HG03432 (cell line): Measurements from ENCODE around the gene MINDY3.
"Not testable (repeated sequence)": the region's sequence is repeated elsewhere in the genome, so short reads cannot be mapped to it uniquely, and the experiment has no call there.

Experiments used
- ATAC-seq: cut with Tn5 transposase; IDR thresholded peaks from one replicate; pipeline ENCODE4 v1.9.1; 2021; ENCODE audit warnings: mild to moderate bottlenecking, moderate library complexity; ENCODE audit not compliant: unreplicated experiment

MINDY3 gene

DNA sequence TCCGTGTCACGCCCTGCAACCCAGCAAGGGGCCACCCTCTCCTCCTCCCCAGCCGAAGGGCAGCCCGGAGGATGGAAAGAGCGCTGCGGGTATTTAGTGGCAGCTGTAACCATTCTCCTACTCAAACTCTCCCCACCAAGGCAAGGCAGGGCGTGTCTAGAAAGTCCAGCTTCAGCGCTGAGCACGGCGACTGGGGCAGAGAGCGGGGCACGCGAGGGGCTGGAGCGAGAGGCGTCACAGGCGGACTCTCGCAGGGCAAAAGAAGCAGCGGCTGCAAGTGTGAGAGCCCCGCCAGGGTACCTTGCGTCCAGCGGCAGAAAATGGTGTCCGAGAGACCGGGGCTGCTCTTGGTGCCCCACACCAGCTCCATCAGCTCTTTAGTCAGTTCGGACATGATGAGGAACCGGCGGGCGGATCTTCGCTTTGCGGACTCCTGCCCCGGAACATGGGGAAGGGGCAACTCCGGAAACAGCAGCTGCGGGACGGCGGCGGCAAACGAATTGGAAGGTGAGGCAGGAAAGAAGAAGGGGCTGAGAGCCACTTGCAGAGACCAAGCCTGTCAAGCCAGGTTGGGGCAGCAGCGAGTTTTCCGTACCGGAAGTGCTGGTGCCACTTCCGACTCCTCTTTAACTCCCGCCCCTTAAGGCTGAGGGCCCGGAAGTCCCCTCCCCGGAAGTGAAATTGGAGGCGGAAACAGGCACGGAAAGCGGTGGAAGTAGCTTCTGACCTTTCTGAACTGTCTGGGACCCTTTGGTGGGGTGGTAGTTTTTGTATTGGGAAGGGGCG, at the start of gene MINDY3:
Gene MINDY3, minus strand, starts transcription at position 602 of the 786 bp plus-strand sequence. Its CDS starts 208 bp downstream, at position 394.
- peak; percentile 93 for ATAC-seq

DNA sequence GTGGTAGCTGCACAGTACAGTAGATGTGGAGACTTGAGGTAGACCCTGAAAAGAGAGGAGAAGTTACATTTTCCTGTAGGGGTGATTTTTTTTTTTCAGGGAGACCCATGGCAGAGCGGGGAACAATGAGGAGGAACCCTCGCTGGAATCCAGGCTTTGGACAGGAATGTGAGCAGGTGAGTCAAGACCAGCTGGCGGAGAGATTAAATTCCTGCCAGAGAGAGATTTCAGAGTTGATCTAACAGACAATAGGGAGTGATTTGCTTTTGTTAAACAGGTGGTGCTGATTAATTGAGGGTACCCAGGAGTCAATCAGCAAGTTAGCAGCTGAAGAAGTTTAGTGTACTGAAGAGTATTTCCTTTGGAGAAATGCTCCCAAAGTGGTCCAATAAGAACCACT, 41.6 kb upstream of the MINDY3 start:
- ATAC-seq, result no peak

DNA sequence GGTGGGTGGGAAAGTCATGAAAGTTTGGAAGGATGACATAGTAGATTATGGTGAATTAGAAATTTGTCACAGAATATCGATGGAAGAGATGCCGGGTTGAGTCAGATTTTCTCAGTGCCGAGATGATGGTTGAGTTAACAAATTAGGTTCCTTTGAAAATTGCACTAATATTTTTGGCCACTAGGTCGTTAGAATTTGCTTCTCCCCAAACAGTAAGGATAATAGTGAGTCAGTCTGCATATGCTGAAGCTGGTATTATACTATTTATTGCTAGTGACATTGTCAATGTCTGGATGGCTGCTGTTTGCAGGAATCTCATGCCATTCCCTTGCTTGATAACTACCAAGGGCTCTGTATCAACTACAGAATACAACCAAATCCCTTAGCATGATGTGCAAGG, 37.7 kb upstream of the MINDY3 start:
- ATAC-seq, result no peak

DNA sequence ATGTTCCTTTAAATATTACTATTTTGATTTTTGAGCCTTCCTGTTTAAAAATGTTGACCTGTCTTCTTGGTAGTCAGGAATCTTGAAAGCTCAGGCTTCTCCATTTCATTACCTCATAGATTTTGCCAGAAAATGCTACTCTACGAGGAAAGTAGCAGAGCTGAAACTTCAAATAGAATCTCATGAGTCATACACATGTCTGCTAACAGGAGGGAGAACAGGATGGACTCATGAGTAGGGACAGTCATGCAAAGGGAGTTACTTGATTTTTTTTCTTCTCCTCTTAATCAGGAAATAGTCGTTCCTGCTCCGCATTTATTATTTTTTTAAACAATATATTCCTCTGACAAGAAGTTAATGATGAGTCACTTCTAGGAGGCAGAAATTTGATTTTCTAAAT, 37.0 kb upstream of the MINDY3 start:
- ATAC-seq, result no peak

DNA sequence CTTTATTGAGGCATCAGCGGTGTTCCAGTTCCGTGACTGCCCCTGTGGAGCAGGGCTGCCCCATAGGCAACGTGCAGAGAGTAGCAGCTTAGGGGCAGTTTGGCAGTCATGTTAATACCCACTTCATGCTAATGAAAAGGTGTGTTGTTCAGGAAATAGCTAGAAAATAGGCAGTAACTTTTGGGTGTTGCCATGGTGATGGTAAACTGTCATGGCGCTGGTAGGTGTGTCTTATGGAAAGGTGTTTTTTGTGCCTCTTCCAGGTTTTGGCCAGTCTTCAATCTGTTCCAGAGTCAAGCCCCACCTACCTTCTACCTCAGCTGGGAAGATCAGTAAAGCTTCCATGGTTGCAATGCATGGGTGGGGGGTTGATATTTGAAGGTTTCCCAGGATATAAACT, 36.3 kb upstream of the MINDY3 start:
- ATAC-seq, result no peak

DNA sequence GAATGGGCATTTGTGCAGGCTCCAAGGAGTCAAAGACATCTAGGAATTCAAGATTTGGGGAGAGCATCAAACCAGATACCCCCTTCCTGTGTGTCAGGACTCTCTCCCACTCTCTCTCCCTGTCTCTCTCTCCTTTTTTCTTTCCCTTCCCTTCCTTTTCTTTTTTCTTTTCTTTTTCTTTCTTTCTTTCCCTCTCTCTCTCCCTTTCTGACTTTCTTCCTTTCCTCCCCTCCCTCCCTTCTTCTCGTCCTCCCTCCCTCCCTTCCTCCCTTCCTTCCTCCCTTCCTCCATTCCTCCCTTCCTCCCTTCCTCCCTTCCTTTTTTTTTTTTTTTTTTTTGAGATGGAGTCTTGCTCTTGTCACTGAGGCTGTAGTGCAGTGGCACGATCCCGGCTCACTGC, 24.1 kb upstream of the MINDY3 start:
- ATAC-seq, result no peak

DNA sequence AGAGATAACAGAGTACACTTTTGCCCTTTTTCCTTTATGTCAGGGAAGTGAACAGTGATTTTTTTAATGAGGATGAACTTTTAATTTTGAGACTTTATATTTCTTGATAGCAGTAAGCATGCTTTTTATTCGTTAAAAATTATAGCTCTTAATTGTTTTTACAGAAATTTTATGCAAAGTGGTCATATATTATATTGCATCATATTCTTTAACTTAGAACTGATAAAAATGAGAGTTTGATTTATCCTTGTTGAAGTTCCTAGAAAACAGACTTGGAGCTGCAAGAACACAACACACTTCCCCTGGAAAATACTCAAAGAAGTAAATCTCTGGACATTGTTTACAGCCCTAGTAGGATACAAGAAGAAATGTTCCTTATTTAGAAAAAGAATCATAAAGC, 21.2 kb upstream of the MINDY3 start:
- ATAC-seq, result no peak

DNA sequence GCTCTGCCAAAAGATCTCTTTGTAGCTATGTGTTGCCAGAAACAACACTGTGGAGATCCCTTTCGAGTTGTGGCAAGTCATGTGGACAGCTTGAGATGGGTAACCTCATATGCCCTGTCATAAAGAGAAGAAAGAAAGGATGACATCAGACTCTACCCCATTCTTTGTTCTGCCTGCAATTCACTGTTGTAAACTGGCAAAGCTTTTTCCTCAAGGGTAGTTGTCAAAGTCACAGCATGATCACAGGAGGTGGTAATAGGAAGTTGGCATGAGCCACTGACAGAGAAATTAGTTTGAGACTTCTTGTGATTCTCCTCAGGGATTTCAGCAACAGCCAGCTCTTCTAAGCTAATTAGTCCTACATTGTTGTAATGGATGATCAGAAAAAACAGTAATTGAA, 19.4 kb upstream of the MINDY3 start:
- ATAC-seq, result no peak

DNA sequence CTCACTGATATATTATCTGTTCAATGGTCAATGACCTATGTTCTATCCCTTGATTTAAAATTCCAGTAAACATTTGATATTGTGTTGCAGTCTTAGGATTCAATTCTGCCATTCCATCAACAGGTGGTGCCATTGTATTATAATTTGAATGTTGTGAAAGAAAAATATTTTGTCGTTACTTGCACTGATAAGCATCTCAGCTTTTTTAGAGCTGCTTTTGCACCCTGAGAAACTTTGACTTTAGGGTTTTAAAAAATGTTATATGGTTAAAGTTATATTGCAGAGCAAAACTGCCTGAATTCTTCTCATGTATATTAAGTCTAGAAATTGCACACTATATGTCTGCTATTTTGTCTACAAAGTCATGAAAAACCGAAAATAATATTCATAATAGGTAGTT, 18.8 kb upstream of the MINDY3 start:
- no peak for ATAC-seq

DNA sequence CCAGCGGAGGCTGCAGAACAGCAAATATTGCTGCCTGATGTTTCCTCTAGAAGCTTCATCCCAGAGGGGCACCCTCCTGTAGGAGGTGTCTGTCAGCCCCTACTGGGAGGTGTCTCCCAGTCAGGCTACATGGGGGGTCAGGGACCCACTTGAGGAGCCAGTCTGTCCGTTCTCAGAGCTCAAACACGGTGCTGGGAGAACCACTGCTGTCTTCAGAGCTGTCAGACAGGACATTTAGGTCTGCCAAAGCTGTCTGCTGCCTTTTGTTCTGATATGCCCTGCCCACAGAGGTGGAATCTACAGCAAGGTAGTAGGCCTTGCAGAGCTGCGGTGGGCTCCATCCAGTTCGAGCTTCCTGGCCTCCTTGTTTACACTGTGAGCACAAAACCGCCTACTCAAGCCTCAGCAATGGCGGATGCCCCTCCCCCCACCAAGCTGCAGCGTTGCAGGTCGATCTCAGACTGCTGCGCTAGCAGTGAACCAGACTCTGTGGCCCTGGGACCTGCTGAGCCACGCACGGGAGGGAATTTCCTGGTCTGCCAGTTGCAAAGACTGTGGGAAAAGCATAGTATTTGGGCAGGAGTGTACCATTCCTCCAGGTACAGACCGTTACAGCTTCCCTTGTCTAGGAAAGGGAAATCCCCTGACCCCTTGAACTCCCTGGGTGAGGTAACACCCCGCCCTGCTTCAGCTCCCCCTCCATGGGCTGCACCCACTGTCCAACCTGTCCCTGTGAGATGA, 17.7 kb upstream of the MINDY3 start:
- ATAC-seq, result no peak

DNA sequence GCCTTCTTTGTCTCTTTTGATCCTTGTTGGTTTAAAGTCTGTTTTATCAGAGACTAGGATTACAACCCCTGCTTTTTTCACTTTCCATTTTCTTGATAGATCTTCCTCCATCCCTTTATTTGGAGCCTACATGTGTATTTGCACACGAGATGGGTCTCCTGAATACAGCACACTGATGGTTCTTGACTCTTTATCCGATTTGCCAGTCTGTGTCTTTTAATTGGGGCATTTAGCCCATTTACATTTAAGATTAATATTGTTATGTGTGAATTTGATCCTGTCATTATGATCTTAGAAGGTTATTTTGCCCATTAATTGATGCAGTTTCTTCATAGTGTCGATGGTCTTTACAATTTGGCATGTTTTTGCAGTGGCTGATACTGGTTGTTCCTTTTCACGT, 16.0 kb upstream of the MINDY3 start:
- ATAC-seq, result not testable (repeated sequence)

DNA sequence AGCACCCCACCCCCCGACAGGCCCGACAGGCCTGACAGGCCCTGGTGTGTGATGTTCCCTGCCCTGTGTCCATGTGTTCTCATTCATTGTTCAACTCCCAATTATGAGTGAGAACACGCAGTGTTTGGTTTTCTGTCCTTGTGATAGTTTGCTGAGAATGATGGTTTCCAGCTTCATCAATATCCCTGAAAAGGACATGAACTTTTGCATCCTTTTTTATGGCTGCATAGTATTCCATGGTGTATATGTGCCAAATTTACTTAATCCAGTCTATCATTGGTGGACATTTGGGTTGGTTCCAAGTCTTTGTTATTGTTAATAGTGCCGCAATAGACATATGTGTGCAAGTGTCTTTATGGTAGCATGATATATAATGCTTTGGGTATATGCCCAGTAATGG, 12.3 kb upstream of the MINDY3 start:
- not testable (repeated sequence) for ATAC-seq

DNA sequence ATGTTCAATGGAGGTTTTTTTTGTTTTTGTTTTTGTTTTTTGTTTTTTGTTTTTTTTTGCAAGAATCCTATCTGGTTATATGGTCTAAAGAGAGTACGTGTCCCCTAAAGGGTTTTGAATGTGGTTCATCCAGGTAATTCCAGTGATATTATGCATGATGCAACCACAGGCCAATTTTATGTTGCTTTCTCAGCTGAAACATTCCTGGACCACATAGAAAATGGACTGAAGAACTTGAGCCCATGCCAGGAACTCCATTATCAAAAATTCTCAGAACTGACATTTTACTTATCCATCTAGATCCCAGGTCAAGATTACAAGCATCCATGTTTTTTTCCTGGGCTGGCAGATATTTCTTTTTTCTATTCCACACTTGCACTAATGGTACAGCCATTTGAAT, 11.5 kb upstream of the MINDY3 start:
- no peak for ATAC-seq

DNA sequence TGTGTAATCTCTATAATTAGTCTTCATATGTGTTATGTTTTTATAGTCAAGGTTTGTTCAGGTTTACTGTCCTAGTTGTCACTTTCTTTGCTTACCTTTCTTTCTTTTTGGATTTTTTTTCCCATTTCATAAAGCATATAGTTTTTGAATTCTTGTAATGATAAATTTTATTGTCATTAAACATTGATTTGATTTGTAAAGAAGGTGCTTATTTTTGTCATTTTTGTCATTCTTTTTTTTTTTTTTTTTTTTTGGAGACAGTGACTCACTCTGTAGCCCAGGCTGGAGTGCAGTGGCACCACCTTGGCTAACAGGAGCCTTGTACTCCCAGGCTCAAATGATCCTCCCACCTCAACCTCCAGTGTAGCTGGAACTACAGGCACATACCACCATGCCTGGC, 9.6 kb upstream of the MINDY3 start:
- no peak for ATAC-seq

DNA sequence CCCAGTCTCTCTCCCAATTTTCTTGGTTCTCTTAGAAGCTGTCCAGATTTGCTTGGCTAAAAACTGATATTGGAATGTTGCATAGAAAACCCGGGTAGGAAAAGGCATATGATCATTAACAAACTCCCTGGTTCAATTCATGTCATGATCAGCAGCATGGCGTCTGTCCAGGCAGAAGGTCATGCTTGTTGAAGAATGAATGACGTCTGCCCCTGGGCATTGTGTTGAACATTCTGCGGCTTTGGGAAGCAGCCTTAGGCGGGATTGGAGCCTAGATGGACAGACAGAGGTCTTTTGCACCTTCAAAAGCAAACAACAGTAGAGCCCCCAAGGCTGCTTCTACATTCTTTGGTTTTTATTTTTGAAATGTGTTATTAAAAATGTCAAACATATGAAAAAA, 7.7 kb upstream of the MINDY3 start:
- no peak for ATAC-seq

DNA sequence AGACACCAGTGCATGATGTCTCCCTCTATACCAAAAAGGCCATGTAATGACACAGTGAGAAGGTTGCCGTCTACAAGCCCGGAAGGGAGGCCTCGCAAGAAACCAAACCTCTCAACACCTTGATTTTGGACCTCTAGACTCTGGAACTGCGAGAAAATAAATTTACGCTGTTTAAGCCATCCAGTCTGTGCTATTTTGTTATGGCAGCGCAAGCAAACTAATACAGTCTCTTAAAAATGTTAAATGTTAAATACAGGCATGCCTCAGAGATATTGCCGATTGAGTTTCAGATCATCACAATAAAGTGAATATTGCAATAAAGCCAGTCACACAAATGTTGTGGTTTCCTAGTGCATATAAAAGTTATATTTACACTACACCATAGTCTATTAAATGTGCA, 5.0 kb upstream of the MINDY3 start:
- ATAC-seq, result no peak

DNA sequence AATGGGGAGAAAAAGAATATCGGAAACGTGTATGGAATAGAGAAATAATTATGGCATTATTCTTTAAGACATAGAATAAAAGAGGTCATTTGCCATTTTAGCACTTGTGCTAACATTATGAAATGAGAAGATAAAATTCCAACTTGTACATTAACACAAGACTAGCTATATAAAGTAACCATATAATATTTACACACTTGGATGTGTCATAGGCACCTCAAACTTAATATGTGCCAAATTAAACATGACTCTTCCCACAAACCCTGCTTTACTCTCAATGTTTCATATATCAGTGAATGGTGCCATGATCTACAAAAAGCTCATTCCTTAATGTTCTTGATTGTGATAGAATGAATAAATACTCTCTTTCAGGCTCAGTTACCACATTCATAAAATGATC, 4.1 kb upstream of the MINDY3 start:
- ATAC-seq, result no peak

DNA sequence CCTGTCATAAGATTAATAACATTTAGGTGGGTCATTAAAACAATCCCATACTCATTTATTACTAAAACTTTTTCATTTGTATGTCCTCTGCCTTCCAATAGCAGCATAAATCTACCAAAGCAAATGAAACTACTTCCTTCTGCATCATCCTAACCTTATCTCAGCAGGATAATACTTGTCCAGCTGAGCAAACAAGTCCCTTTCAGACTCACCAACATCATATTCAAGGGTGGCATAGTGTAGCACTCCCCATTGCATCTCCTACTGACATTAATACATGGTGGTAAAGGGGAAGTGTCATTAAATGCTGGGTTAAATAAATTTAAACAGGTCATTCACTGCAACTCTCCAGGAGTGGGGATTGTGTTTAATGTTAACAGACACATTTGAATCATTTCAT, 3.4 kb upstream of the MINDY3 start:
- no peak for ATAC-seq

DNA sequence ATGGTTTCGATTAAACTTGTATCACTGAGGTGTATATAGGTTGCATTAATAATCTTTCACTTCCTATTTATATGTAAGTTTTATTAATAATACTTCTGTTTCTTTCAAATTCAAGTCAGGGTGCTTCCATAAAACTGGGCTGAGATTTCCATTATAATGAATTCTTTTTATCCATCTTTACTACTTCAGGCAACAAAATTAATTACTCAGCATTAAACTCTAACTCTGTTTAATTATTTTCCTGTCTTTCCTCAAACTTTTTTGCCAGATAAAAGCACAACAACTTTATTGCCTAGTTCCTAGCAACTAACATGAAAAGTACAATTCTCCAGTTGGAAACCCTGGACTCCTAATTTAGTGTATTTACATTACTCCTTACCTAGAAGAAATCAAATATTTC, 3.0 kb upstream of the MINDY3 start:
- ATAC-seq, result no peak

DNA sequence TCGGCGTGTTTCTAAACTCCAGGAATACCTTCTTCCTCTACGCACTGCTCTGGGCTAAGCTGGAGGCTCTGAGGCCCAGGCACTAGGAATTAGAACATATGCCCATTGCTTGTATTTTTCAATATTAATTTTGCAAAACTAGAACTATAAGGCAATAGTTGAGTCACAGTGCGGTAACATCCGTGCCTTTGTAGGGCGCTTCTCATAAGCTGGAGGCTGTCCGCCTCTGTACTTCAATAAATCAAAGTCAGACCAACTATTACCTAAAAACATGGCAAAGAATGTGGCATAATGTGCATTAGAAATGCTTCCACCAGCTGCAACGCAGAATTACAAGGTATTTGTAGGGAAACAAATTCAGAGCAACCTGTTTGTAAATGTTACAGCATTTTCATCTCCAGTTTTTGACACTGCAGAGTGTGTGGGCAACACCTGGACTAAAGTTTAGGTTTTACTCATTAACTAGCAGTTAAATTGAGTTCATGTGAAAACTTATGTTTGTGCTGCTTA, 440 bp upstream of the MINDY3 start:
- ATAC-seq, result no peak

DNA sequence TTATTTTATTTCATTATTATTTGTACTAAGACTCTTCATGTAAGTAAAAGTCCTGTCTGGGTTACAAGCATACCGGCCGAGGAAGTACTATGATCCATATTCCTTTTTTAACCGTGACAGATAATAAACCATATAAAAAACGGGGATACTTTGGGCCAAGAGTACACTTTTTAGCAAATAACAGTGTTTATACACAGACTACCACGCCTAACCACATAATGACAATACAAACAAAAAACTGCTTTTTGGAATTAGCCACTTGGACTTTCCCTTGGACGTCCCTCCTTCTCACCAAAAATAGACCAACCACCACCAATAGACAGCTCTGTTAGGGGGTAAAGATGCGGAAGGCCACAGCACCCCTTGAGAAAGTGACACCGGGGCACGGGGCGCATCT, 800 bp downstream of the MINDY3 start:
- peak; percentile 69 for ATAC-seq

DNA sequence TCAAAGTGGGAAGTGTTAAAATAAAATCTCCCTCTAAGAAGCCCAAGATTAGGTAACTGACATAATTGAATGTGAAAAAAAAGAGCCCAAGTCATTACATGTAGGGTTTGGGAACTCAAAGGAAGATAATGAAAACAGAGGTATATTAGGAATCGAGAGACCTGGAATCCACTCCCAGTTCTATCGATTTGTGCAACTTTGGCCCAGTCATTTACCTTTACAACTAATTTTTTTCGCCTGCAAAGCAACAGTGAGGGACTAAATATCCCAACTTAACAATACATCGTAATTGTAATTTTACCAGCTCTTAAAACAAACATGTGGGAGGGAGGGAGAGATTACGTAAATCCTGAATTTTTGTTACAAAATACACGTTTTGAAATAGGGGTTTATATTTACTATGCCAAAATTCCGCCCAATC, 1.4 kb downstream of the MINDY3 start:
- no peak for ATAC-seq
